Common myeloid progenitor, CD34-positive (primary cell): ENCODE measurements around the gene SLC27A2. TPM values are rescaled to one million over a fixed set of nuclear protein-coding genes. Genes with fewer than 3 reads are reported as not detected.
A peak's percentile ranks its signal among the peaks of the same experiment; 100 is the strongest.
"Not testable (repeated sequence)": the region's sequence is repeated elsewhere in the genome, so short reads cannot be mapped to it uniquely, and the experiment has no call there.

Experiments used
- CTCF ChIA-PET: fragments of 350-600 bp; sonication (Branson Sonifier 250); formaldehyde crosslinking; loops from one replicate; lab custom pipeline; 2021; ENCODE audit warnings: antibody characterized with exemption; lab: Charles Lee
- POLR2A ChIA-PET: fragments of 350-600 bp; sonication (Branson Sonifier 250); formaldehyde crosslinking; loops from one replicate; lab custom pipeline; 2021; ENCODE audit warnings: antibody characterized with exemption; lab: Charles Lee
- DNase-seq, 3 donors: peaks; one replicate each; pipeline versions ENCODE4 v3.0.0 to v3.0.0-alpha.2; 2013
- H3K27ac ChIP-seq, 2 experiments: 1 replicate in 1 of 2; 2 replicates in 1 of 2; pipeline ENCODE4 v1.7.0; 2013; ENCODE audit warnings: inconsistent platforms in 2 of 2, low read length in 2 of 2, mild to moderate bottlenecking in 2 of 2, low read depth in 1 of 2, moderate library complexity in 1 of 2; ENCODE audit not compliant: severe bottlenecking in 2 of 2, insufficient read depth in 1 of 2, poor library complexity in 1 of 2
- H3K27me3 ChIP-seq, 5 experiments: replicated peaks in 2 of 5; 1 replicate in 3 of 5; 2 replicates in 2 of 5; pipeline versions ENCODE4 v1.6.1 to v1.7.0; 2013; ENCODE audit warnings: low read length in 4 of 5, mild to moderate bottlenecking in 2 of 5, moderate library complexity in 2 of 5, inconsistent platforms in 1 of 5; ENCODE audit not compliant: insufficient read depth in 5 of 5, control insufficient read depth in 4 of 5
- H3K36me3 ChIP-seq, 4 experiments: 1 replicate in 2 of 4; 2 replicates in 2 of 4; pipeline versions ENCODE4 v1.6.1 to v1.7.0; 2013; ENCODE audit warnings: low read length in 3 of 4, control low read depth in 1 of 4, mild to moderate bottlenecking in 1 of 4; ENCODE audit not compliant: control insufficient read depth in 4 of 4, insufficient read depth in 4 of 4
- H3K4me1 ChIP-seq, 4 experiments: 1 replicate in 3 of 4; 2 replicates in 1 of 4; pipeline versions ENCODE4 v1.6.1 to v1.7.1; 2013; ENCODE audit warnings: low read length in 3 of 4, mild to moderate bottlenecking in 3 of 4, control low read depth in 1 of 4, inconsistent platforms in 1 of 4, moderate library complexity in 1 of 4; ENCODE audit not compliant: control insufficient read depth in 4 of 4, insufficient read depth in 4 of 4; ENCODE audit errors: control extremely low read depth in 1 of 4
- H3K4me3 ChIP-seq, 7 experiments: 1 replicate in 4 of 7; 2 replicates in 3 of 7; pipeline versions ENCODE4 v1.5.1 to v1.7.0; 2013; ENCODE audit warnings: mild to moderate bottlenecking in 7 of 7, low read length in 6 of 7, moderate library complexity in 6 of 7, inconsistent platforms in 2 of 7, low read depth in 2 of 7, control low read depth in 1 of 7; ENCODE audit not compliant: insufficient read depth in 4 of 7, control insufficient read depth in 1 of 7; ENCODE audit errors: extremely low read depth in 1 of 7
- H3K9me3 ChIP-seq, 5 experiments: 1 replicate in 4 of 5; 2 replicates in 1 of 5; pipeline versions ENCODE4 v1.6.1 to v1.7.1; 2013; ENCODE audit warnings: low read length in 4 of 5, mild to moderate bottlenecking in 2 of 5, inconsistent platforms in 1 of 5, low read depth in 1 of 5, moderate library complexity in 1 of 5; ENCODE audit not compliant: control insufficient read depth in 4 of 5, insufficient read depth in 2 of 5; ENCODE audit errors: control extremely low read depth in 1 of 5
- WGBS: methylation state at CpG from one replicate; pipeline ENCODE4 v1.1.5; 2013; ENCODE audit not compliant: insufficient coverage; 5-methylcytosine and 5-hydroxymethylcytosine counted together
- polyA plus RNA-seq: library from polyadenylated mRNA; unstranded; fragments of 120-200 nt; gene quantifications from one replicate; pipeline ENCODE4 v1.2.1, GENCODE V29; 2013

The SLC27A2 gene
- 28.7 TPM for polyA plus RNA-seq

- POLR2A ChIA-PET, result interaction anchor here (0.9 kb wide), 1 partner anchor 81 kb away, joined by 3 read pairs; no protein-coding TSS in a partner anchor
- H3K4me1 ChIP-seq, result peaks cover 7 to 23% (median 20%) of the 10 kb centered on the region in 4 experiments
- no peak for DNase-seq
- 6% methylated on average over 17 of the region's 17 CpGs for WGBS
- no peaks in the 10 kb centered on the region for H3K36me3 ChIP-seq
- CTCF ChIA-PET, result interaction anchor here (0.6 to 3.8 kb wide), 8 partner anchors 9 to 256 kb away, joined by 3 to 23 read pairs (median 3); no protein-coding TSS in a partner anchor
- H3K27me3 ChIP-seq, result no peaks in the 10 kb centered on the region
- peak within 1 kb of the TSS; percentile 53 to 86 (median 76) for H3K4me3 ChIP-seq
- no peaks in the 10 kb centered on the region for H3K9me3 ChIP-seq
- no peak within 1 kb of the TSS for H3K27ac ChIP-seq
These were observed at the start of gene SLC27A2 for GRCh38 chr15:50181969-50182218. Gene SLC27A2, plus strand, starts transcription at chr15:50182196. Its CDS starts 232 bp downstream, at chr15:50182428.

DNA sequence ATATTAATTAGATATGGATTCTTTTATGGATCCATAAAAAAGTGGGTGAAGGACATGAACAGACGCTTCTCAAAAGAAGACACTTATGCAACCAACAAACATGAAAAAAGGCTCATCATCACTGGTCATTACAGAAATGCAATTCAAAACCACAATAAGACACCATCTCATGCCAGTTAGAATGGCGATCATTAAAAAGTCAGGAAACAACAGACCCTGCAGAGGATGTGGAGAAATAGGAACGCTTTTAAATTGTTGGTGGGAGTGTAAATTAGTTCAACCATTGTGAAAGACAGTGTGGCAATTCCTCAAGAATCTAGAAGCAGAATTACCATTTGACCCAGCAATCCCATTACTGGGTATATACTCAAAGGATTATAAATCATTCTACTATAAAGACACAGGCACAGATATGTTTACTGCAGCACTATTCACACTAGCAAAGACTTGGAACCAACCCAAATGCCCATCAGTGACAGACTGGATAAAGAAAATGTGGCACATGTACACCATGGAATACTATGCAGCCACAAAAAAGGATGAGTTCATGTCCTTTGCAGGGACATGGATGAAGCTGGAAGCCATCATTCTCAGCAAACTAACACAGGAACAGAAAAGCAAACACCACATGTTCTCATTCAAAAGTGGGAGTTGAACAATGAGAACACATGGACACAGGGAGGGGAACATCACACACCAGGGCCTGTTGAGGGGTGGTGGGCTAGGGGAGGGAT is 49.6 kb upstream of the SLC27A2 start:
- H3K9me3 ChIP-seq, POLR2A ChIA-PET, H3K27ac ChIP-seq, H3K4me3 ChIP-seq, DNase-seq, H3K36me3 ChIP-seq, H3K27me3 ChIP-seq: not testable (repeated sequence)
- CTCF ChIA-PET, result interaction anchor here (0.7 to 1.6 kb wide), 2 partner anchors 13 to 14 kb away, joined by 3 to 6 read pairs; partner anchors contain the start of gene ATP8B4
- peaks cover 11 to 37% (median 32%) of the 10 kb centered on the region in 4 experiments for H3K4me1 ChIP-seq
- no CpG with 5 or more reads among the region's 3 CpGs for WGBS

- POLR2A ChIA-PET, result no interaction called here
These were observed 47.4 kb upstream of the SLC27A2 start for GRCh38 chr15:50134524-50135024.

DNA sequence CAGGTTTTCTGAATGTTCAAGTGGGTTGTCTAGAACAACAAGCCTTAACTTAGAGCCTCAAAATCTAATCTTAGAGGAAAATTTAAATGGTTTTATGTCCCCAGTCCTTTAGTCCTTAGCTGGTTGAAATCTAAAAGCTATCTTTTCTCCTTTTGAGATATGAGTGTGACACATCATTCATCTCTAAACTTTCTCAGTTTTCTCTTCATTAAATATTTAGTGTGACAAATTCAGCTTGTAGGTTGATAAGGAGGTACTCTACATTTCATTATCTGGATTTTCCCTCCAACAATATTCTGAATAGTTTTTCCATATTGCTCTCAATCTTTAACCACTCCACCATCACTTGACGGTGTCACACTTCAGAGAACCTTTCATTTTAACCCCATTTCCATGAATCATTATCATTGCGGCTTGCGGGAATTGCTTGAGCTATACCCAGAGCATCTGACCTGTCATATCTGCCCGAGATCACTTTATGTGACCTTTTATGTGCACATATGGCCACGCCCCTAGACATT is 46.9 kb upstream of the SLC27A2 start:
- no peaks in the 10 kb centered on the region for H3K36me3 ChIP-seq
- no peaks in the 10 kb centered on the region for H3K27me3 ChIP-seq
- H3K27ac ChIP-seq, result peak overlapping the region; percentile 36 to 72
- DNase-seq, result peak in 1 of 3 donors; percentile 49
- peak overlapping the region in 1 of 7 experiments; percentile 40 for H3K4me3 ChIP-seq
- H3K9me3 ChIP-seq, result no peaks in the 10 kb centered on the region
- H3K4me1 ChIP-seq, result peaks cover 8 to 41% (median 28%) of the 10 kb centered on the region in 4 experiments
- POLR2A ChIA-PET, result no interaction called here
- CTCF ChIA-PET, result interaction anchor here (0.9 to 3.4 kb wide), 8 partner anchors 12 to 900 kb away, joined by 3 to 28 read pairs (median 3); partner anchors contain the start of gene ATP8B4
- 92% methylated on average over 5 of the region's 5 CpGs for WGBS

More at GRCh38 chr15:50134524-50135024, 47.4 kb upstream of the SLC27A2 start:
- Histone ChIP-seq H3K36me3 (no peaks in the 10 kb centered on the region), H3K4me3 (peak overlapping the region in 1 of 7 experiments; percentile 40), H3K27ac (peak overlapping the region; percentile 36 to 72), H3K4me1 (peaks cover 5 to 36% (median 26%) of the 10 kb centered on the region in 4 experiments), H3K27me3 (no peaks in the 10 kb centered on the region), H3K9me3 (no peaks in the 10 kb centered on the region)
- DNase-seq, result peak; percentile 71 to 94 (median 87)
- WGBS, result no CpG with 5 or more reads among the region's 2 CpGs
- CTCF ChIA-PET, result interaction anchor here (0.6 to 3.4 kb wide), 7 partner anchors 11 to 899 kb away, joined by 3 to 28 read pairs (median 3); partner anchors contain the start of gene ATP8B4

GRCh38 chr15:50137330-50137761 is 44.6 kb upstream of the SLC27A2 start:
- no peak for DNase-seq
- Histone ChIP-seq H3K27ac (no peak overlapping the region), H3K27me3 (no peaks in the 10 kb centered on the region), H3K9me3 (no peaks in the 10 kb centered on the region), H3K36me3 (no peaks in the 10 kb centered on the region), H3K4me3 (no peak overlapping the region), H3K4me1 (peaks cover 23 to 59% (median 35%) of the 10 kb centered on the region in 4 experiments)
- ChIA-PET CTCF (interaction anchor here (0.9 to 2.0 kb wide), 9 partner anchors 9 to 84 kb away, joined by 3 to 6 read pairs (median 4); partner anchors contain the start of gene ATP8B4), POLR2A (no interaction called here)
- WGBS, result 95% methylated on average over 5 of the region's 7 CpGs

GRCh38 chr15:50137893-50138292 is 44.1 kb upstream of the SLC27A2 start:
- POLR2A ChIA-PET, result no interaction called here
- Histone ChIP-seq H3K4me1 (peaks cover 28 to 65% (median 35%) of the 10 kb centered on the region in 4 experiments), H3K4me3 (no peak overlapping the region), H3K27me3 (no peaks in the 10 kb centered on the region), H3K9me3 (no peaks in the 10 kb centered on the region), H3K36me3 (no peaks in the 10 kb centered on the region), H3K27ac (no peak overlapping the region)
- WGBS, result no CpG with 5 or more reads among the region's 2 CpGs
- DNase-seq, result no peak
- CTCF ChIA-PET, result interaction anchor here (0.6 to 1.5 kb wide), 8 partner anchors 10 to 224 kb away, joined by 3 to 6 read pairs (median 4); partner anchors contain the start of gene ATP8B4
